Upper lobe of right lung (tissue), 1 donor: ENCODE measurements around the gene TAF1D. TPM values are rescaled to one million over a fixed set of nuclear protein-coding genes. Genes with fewer than 3 reads are reported as not detected.

Experiments used
- ATAC-seq: fragments of 200-7000 bp; cut with Tn5 transposase; one replicate; pipeline ENCODE4 v1.9.1; 2020; ENCODE audit warnings: mild to moderate bottlenecking, moderate library complexity
- DNase-seq: peaks from one replicate; pipeline ENCODE4 v3.0.0-alpha.2; 2020
- H3K27ac ChIP-seq: fragments of 200-600 bp; one replicate; pipeline ENCODE4 v1.8.0; 2022
- H3K27me3 ChIP-seq: fragments of 200-600 bp; one replicate; pipeline ENCODE4 v1.8.0; 2022; ENCODE audit warnings: mild to moderate bottlenecking
- H3K36me3 ChIP-seq: fragments of 200-600 bp; one replicate; pipeline ENCODE4 v1.8.0; 2022
- H3K4me1 ChIP-seq: fragments of 200-600 bp; one replicate; pipeline ENCODE4 v1.8.0; 2022
- H3K4me3 ChIP-seq: fragments of 200-600 bp; one replicate; pipeline ENCODE4 v1.8.0; 2022; ENCODE audit warnings: mild to moderate bottlenecking
- H3K9me3 ChIP-seq: fragments of 200-600 bp; one replicate; pipeline ENCODE4 v1.8.0; 2022
- CTCF ChIP-seq: fragments of 200-600 bp; IDR thresholded peaks from one replicate; pipeline ENCODE4 v1.8.0; 2022; ENCODE audit warnings: antibody characterized with exemption
- intact Hi-C: fragments of 100-400 bp; cut with DNase I; formaldehyde crosslinking; loops from one replicate; pipeline ENCODE4 v1.11.0; 2022
- total RNA-seq: library from RNA; stranded (reverse); fragmentation: NEBNext Ultra II Directional; extraction: Animal tissue kit (Norgen Biotek cat#: 25700); gene quantifications from one replicate; pipeline ENCODE4 v1.2.1, GENCODE V29; 2021
- donor health status: DM: no; HTN: yes; CAD: no; lungs with severe emphysema.

Gene TAF1D
- total RNA-seq, 1 donor from 2014 or later: 93.4 TPM

DNA sequence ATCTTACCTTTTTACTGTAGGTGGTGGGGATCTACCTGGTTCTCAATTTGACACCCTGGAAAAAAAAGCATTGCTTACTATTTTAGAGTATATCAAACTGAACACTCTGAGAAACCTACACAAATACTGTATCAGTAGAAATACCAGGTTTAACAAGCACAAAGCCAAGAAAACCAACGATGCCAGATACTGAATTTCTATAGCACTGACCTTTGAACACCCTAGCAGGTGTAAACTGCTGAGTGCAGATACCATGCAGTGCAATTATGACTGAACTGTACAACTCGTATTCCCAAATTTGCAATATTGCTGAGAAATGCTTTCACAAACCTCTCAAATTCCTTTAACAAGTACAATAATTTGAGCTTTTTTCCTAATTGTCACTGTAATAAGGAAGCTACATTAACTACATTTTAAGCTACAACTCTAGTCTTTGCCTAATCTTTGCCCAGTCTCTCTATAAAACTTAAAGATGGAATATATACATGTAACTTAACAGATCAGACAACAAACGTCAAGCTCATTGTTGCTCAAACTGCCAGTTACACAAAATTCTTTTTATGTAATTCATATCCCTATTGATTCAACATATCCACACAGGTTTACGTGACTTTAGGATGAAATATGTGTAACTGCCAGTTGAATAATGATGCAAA lies 8.9 kb downstream of the TAF1D start:
- no peak overlapping the region for H3K4me3 ChIP-seq
- no peaks in the 10 kb centered on the region for H3K9me3 ChIP-seq
- intact Hi-C loops: no loop called here
- no peaks in the 10 kb centered on the region for H3K27me3 ChIP-seq
- DNase-seq: no peak
- peaks cover 7% of the 10 kb centered on the region for H3K4me1 ChIP-seq
- no peak for ATAC-seq
- H3K27ac ChIP-seq: no peak overlapping the region
- H3K36me3 ChIP-seq: peaks cover 98% of the 10 kb centered on the region
- no peak for TF ChIP-seq CTCF

- ATAC-seq (no peak), DNase-seq (no peak)
- no peak overlapping the region for H3K4me3 ChIP-seq
- H3K4me1 ChIP-seq: no peaks in the 10 kb centered on the region
- H3K27me3 ChIP-seq: no peaks in the 10 kb centered on the region
- TF ChIP-seq CTCF: no peak
- H3K27ac ChIP-seq: no peak overlapping the region
- intact Hi-C loops: no loop called here
- no peaks in the 10 kb centered on the region for H3K9me3 ChIP-seq
- peaks cover 91% of the 10 kb centered on the region for H3K36me3 ChIP-seq
Observed at GRCh38 chr11:93730108-93731107, 10.9 kb downstream of the TAF1D start.

- H3K36me3 ChIP-seq: peaks cover 79% of the 10 kb centered on the region
Observed at GRCh38 chr11:93729129-93729616, 12.1 kb downstream of the TAF1D start.

GRCh38 chr11:93728792-93729128 lies 12.5 kb downstream of the TAF1D start:
- H3K4me3 ChIP-seq: no peak overlapping the region
- ATAC-seq: no peak
- no peaks in the 10 kb centered on the region for H3K9me3 ChIP-seq
- intact Hi-C loops: no loop called here
- H3K36me3 ChIP-seq: peaks cover 74% of the 10 kb centered on the region
- TF ChIP-seq CTCF: no peak
- no peaks in the 10 kb centered on the region for H3K27me3 ChIP-seq
- H3K4me1 ChIP-seq: no peaks in the 10 kb centered on the region
- DNase-seq: no peak
- H3K27ac ChIP-seq: no peak overlapping the region

More at GRCh38 chr11:93729129-93729616, 12.1 kb downstream of the TAF1D start:
- DNase-seq: no peak
- no peaks in the 10 kb centered on the region for H3K4me1 ChIP-seq
- intact Hi-C loops: no loop called here
- H3K4me3 ChIP-seq: no peak overlapping the region
- no peak overlapping the region for H3K27ac ChIP-seq
- ATAC-seq: no peak
- no peak for TF ChIP-seq CTCF
- no peaks in the 10 kb centered on the region for H3K9me3 ChIP-seq
- no peaks in the 10 kb centered on the region for H3K27me3 ChIP-seq

DNA sequence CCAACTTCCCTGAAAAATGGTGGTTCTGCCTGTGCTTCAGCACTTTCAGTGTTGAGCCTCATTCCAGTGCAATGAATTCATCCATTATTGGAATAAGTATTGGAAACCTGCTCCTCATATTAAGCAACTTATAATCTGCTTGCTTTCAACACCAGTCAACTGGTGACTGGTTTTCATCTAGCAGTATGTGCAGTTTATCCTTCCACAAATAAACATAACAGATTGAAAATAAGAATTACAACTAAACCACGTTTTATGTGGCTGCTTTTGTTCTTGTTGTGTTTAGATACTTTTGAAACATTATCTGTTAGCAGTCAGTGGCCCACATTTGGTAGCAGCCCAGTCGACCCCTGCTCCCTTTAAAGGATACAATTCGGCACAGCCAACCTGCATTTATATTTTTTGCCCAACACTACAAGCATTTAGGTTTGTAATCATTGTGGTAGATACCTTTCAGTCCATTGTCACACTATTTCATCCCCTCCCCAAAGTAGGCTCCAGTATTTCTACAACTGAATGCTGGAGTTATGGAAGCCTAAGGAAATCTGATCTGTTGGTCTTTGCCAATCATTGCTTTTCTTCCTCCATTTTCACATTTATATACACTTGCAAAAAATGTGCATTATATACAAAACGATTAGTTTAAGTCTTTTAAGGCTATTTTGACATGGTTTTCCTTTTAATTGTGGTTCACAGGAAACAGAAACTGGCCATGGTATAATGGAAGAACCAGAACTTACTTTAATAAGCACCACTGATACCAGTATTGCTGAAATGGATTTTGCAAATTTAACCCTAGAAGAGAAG lies 13.1 kb downstream of the TAF1D start:
- ATAC-seq (no peak), DNase-seq (no peak)
- Histone ChIP-seq H3K27ac (no peak overlapping the region), H3K4me3 (no peak overlapping the region), H3K4me1 (no peaks in the 10 kb centered on the region), H3K36me3 (peaks cover 74% of the 10 kb centered on the region), H3K27me3 (no peaks in the 10 kb centered on the region), H3K9me3 (no peaks in the 10 kb centered on the region)
- intact Hi-C loops: no loop called here
- no peak for TF ChIP-seq CTCF
